HG03039 (cell line): ENCODE measurements around the gene ROR1.

Experiments
- ATAC-seq: cut with Tn5 transposase; IDR thresholded peaks from one replicate; pipeline ENCODE4 v1.9.1; 2021; ENCODE audit warnings: mild to moderate bottlenecking, moderate library complexity; ENCODE audit not compliant: unreplicated experiment

ROR1 gene

GRCh38 chr1:63877816-63878215 lies 104.0 kb downstream of the ROR1 start:
- no peak for ATAC-seq

- no peak for ATAC-seq
These were observed 105.1 kb downstream of the ROR1 start for GRCh38 chr1:63878932-63879331.

- no peak for ATAC-seq
These were observed 107.2 kb downstream of the ROR1 start for GRCh38 chr1:63880958-63881576.

GRCh38 chr1:63882048-63882704 lies 108.4 kb downstream of the ROR1 start:
- no peak for ATAC-seq

GRCh38 chr1:63883494-63884235 lies 109.8 kb downstream of the ROR1 start:
- ATAC-seq: no peak

GRCh38 chr1:63884486-63884885 lies 110.7 kb downstream of the ROR1 start:
- ATAC-seq: no peak

GRCh38 chr1:63885899-63886298 lies 112.1 kb downstream of the ROR1 start:
- no peak for ATAC-seq

- no peak for ATAC-seq
These were observed 112.5 kb downstream of the ROR1 start for GRCh38 chr1:63886340-63886739.

GRCh38 chr1:63887809-63888208 lies 114.0 kb downstream of the ROR1 start:
- ATAC-seq: no peak

- ATAC-seq: no peak
These were observed 115.2 kb downstream of the ROR1 start for GRCh38 chr1:63888984-63889383.

GRCh38 chr1:63890468-63890867 lies 116.7 kb downstream of the ROR1 start:
- no peak for ATAC-seq

- no peak for ATAC-seq
These were observed 117.4 kb downstream of the ROR1 start for GRCh38 chr1:63891060-63891690.

GRCh38 chr1:63892632-63893395 lies 119.0 kb downstream of the ROR1 start:
- peak; percentile 99 for ATAC-seq

GRCh38 chr1:63893976-63894375 lies 120.2 kb downstream of the ROR1 start:
- no peak for ATAC-seq

- ATAC-seq: no peak
These were observed 120.9 kb downstream of the ROR1 start for GRCh38 chr1:63894627-63895265.

- ATAC-seq: no peak
These were observed 122.9 kb downstream of the ROR1 start for GRCh38 chr1:63896755-63897154.

GRCh38 chr1:63898428-63899196 lies 124.8 kb downstream of the ROR1 start:
- no peak for ATAC-seq

GRCh38 chr1:63901094-63901493 lies 127.3 kb downstream of the ROR1 start:
- no peak for ATAC-seq

- ATAC-seq: no peak
These were observed 129.2 kb downstream of the ROR1 start for GRCh38 chr1:63902844-63903589.
